GM19099 (cell line): Measurements from ENCODE around the gene HAPLN3.

Experiments
- POLR2A ChIP-seq: IDR thresholded peaks from 3 replicates; pipeline ENCODE4 v1.6.1; 2011; ENCODE audit warnings: low read depth; ENCODE audit not compliant: insufficient read length; ENCODE audit errors: extremely low read depth

HAPLN3 gene

GRCh38 chr15:88878720-88879184, 16.6 kb downstream of the HAPLN3 start:
- no peak for TF ChIP-seq POLR2A

GRCh38 chr15:88877906-88878305, 17.4 kb downstream of the HAPLN3 start:
- TF ChIP-seq POLR2A, result no peak

- TF ChIP-seq POLR2A, result no peak
Observed at GRCh38 chr15:88877415-88877814, 17.9 kb downstream of the HAPLN3 start.

- no peak for TF ChIP-seq POLR2A
Observed at GRCh38 chr15:88876573-88876972, 18.8 kb downstream of the HAPLN3 start.

- no peak for TF ChIP-seq POLR2A
Observed at GRCh38 chr15:88874684-88875083, 20.7 kb downstream of the HAPLN3 start.

GRCh38 chr15:88874275-88874674, 21.1 kb downstream of the HAPLN3 start:
- TF ChIP-seq POLR2A, result no peak

- no peak for TF ChIP-seq POLR2A
Observed at GRCh38 chr15:88873786-88874185, 21.6 kb downstream of the HAPLN3 start.

GRCh38 chr15:88872706-88873105, 22.6 kb downstream of the HAPLN3 start:
- no peak for TF ChIP-seq POLR2A

- TF ChIP-seq POLR2A, result no peak
Observed at GRCh38 chr15:88872106-88872505, 23.2 kb downstream of the HAPLN3 start.

GRCh38 chr15:88871313-88871712, 24.0 kb downstream of the HAPLN3 start:
- no peak for TF ChIP-seq POLR2A

- no peak for TF ChIP-seq POLR2A
Observed at GRCh38 chr15:88866295-88866881, 29.0 kb downstream of the HAPLN3 start.

- TF ChIP-seq POLR2A, result no peak
Observed at GRCh38 chr15:88865498-88866099, 29.7 kb downstream of the HAPLN3 start.

GRCh38 chr15:88864861-88865497, 30.4 kb downstream of the HAPLN3 start:
- no peak for TF ChIP-seq POLR2A

- TF ChIP-seq POLR2A, result no peak
Observed at GRCh38 chr15:88863412-88863811, 31.9 kb downstream of the HAPLN3 start.

- TF ChIP-seq POLR2A, result no peak
Observed at GRCh38 chr15:88860212-88860611, 35.1 kb downstream of the HAPLN3 start.

- TF ChIP-seq POLR2A, result no peak
Observed at GRCh38 chr15:88859550-88859949, 35.8 kb downstream of the HAPLN3 start.
